GM12801 (cell line): ENCODE measurements around the gene STAG2.

Experiments
- CTCF ChIP-seq: IDR thresholded peaks from one replicate; pipeline ENCODE4 v1.5.1; 2011; ENCODE audit warnings: control low read depth; ENCODE audit not compliant: insufficient read length; ENCODE audit errors: extremely low read depth

The STAG2 gene

DNA sequence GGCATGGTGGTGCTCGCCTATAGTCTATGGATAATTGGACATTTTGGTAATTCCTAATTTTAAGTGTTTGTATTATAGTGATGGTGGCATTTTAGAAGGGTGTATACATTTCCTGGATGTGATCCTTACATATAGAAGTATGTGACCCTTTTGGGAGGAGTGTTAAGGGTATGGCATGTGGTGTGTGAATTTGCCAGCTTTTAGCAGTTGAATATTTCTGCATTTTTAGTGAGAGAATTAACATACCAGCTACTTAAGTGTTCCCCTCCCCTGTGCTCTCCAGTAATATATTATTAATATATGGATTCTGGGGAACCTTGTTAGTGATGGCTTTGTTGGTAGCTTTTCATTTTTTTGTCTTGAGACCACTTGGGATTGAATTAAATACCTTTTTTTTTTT is 55.3 kb downstream of the STAG2 start:
- TF ChIP-seq CTCF, result no peak

GRCh38 chrX:124018023-124018422 is 56.5 kb downstream of the STAG2 start:
- no peak for TF ChIP-seq CTCF

DNA sequence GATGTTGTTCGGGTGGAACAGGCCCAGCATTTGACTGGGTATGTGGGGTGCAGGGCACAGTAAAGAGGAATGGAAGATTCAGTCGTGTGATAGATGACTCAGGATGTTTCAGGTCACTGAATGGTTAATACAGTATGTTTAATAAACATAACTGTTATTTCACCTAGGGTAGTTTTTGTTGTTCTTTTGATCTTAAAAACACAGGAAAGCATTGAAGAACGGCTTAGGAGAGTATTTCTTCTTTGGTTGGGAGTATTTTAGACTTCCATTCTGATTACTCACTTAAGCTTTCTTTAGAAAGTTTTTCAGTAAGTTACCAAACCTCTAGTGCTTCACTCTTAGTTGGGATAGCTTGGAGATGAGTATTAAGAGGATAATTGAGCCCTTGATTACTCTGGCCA is 62.3 kb downstream of the STAG2 start:
- TF ChIP-seq CTCF, result no peak

DNA sequence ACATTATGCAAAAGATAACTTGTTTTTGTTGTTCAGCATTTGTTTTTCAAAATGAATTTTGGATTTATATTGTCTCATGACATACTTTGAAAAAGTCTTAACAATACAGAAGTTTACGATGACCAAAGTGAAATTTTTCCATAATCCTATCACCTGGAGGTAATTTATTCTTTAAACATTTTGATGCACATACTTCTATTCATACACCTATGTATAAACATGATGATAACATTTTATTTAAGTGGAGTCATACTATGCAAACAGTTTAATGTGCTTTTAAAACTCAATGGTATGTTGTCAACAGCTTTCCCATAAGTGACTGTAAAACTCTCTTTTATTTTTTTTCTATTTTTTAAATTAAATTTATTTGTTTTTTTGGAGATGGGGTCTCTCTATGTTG is 65.0 kb downstream of the STAG2 start:
- no peak for TF ChIP-seq CTCF

DNA sequence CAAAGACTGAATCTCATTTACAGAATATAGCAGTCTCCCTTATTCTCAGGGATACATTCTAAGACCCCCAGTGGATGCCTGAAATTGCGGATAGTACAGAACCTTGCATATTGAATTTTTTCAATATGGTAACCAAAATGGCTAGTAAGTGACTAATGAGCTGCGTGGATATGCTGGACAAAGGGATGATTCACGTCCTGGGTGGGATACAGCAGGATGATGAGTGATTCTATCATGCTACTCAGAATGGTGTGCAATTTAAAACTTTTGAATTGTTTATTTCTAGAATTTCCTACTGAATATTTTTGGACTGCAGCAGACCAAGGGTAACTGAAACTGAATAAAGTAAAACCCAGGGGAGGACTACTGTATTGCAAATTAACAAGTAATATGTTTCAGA is 66.7 kb downstream of the STAG2 start:
- no peak for TF ChIP-seq CTCF

DNA sequence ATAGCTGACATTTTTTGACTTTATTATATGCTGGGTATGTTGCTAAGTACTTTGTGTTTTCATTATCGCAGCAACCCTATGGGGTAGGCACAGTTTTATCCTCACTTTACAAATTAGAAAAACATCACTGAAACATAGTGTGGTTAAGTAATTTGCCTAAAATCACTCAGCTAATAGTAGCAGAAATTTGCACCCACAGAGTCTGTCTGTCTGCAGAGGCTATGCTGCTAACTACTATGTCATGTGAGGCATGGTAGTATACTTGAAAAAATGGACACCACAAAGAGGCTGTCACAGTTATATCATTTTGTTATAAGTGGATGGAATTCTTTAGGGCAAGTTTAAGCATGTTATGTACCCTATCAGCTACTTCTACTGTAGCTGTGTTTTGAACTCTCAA is 69.0 kb downstream of the STAG2 start:
- TF ChIP-seq CTCF, result no peak

- no peak for TF ChIP-seq CTCF
These were observed 72.3 kb downstream of the STAG2 start for GRCh38 chrX:124033821-124034220.

- no peak for TF ChIP-seq CTCF
These were observed 74.2 kb downstream of the STAG2 start for GRCh38 chrX:124035657-124036056.
